Measurements from ENCODE around the gene EDN2.

Gene EDN2

DNA sequence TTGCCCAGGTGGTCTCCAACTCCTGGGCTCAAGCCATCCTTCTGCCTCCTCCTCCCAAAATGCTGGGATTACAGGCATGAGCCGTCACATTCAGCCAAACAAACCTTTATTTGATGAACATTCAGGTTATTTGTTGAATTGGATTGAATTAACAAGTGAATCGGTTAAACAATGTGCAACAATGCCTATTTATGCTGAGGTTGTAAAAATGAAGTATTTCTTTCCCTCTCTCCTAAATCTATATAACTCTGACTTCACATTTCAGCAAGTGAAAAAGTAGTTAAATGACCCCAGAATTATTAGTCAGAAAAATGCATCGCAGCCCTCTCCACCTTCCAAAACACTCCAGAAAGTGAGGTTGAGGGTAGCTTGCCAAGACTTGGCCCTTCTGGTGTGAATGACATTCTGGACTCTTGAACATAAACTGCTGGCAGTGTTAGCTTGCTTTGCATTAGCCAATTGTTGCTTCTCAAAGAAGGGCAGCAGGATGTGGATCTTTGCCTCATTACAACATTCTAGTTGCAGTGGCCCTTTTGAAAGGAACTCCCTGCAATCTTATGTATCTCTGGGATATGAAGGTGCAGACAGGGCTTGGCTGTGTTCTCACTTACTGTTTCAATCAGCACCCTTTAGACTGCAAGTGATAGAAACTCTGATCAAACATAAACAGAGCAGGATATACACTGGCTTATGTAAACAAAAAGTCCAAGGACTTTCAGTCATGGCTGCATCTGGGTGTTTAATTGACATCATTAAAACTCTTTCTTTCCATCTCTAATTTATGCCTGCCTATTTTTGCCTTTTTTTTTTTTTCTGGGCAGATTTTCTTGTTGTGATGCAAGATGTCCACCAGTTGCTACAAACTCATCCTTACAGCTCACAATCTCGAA lies 22.4 kb downstream of the EDN2 start:
- DNase-seq = no peak

DNA sequence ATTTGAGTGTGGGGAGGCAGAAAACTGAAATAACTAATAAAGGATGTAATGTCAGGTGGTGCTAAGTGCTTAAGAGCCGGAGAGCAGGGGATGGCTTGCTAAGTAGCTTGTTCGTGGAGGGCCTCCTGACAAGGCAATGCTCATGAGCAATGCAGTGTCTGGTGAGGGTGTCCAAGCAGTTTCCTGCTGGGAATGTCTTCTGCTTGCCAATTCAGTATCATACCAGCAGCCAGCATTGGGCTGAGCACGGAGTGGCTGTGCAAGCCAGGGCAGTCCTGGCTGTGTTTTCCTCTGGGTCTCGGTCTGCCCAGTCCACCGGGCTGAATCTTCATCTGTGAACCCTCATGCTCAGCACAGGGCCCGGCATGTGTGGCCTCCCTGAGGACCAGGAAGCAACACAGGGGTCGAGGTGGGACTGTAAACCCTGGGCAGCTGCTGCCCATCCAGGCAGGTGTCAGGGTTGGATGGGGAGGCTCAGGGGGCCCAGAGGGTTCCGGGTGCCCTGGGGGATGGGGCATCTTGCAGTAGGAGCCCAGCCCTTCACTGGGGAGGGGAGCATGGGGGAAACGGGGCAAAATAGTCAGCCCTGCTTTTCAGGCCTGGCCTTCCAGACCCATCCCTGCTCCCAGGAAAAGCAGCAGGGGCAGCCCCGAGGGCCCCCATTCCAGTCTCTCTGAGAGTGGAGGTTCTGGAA lies 27.5 kb downstream of the EDN2 start:
- no peak for DNase-seq

DNA sequence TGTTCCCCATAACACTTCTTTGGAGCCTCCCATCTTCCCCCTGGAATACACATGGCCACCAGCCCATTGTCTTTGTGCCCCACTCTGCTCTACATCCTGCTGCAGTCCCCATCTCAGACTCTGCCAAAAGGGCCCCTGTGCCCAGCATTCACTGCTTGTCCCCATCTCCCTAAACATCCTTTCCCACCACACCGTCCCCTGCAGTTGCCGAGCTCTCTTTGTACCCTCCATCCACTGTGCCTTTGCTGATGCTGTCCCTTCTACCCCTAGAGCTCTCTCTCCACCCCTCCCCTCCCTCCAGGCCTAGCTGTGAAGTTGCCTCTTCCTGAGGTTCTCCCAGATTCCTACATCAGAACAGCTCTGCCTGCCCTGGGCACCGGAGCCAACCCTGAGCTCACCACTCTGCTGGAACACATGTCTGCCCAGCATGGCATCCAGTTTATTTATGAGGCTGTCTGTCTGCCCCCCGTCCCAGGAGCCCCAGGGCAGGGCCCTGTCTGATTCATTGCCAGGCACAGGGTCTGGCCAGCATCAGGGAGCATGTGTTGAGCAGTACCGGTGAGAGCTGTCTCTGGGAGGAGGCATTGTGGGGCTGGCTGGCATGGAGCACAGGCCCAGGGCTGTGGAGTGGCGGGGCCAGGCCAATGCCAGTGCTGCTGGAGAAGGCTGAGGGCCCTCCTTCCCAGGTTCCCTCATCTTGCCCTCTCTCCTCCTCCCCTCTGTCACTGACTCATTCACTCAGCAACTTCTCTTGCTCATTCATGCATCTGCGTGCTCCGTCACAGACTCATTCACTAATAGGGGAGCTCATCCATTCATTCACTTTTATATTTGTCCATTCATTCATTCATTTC lies 28.8 kb downstream of the EDN2 start:
- no peak for DNase-seq

DNA sequence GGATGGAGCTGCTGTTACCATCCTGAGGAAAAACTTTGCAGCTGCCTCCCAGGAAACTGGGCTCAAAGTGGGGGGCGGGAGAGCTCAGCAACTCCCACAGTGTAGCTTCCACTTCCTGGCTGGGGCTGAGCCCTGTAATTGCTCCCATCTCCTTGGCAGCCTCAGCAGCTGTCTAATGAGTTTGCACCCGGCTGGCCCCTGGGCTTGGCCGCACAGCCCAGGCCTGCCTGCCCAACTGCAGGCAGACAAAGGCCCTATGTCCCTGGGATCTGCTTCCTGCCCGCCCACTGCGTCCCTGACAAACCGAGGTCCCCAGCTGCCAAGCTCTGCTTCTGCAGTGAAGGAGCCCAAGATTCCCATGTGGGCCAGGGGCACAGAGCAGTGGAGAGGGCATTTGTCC lies 30.1 kb downstream of the EDN2 start:
- no peak for DNase-seq

DNA sequence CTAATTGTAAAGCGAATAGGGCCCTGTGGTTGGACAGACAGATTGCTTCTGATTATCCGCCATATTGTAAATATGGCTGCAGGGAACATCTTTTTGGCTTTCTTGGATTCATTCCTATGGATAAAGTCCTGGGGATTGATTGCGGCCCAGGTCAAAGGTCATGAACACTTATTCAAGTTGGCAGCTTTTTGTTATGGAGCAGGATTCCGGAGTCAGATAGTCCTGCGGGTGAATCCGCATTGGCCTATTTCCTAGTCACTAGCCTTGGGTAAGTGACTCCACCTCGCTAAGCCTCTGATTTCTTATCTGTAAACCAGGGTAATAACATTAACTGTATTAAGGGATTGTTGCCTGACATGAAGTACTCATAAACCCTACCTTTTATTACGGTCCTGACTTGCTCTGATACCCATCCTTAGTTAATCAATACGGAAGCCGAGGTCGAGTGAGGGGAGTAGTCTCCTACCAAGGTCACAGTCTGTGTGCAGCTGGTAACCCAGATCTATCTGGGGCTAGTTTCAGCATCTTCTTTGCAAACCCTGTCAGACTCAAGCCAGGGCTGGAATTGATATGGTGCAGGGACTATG lies 31.7 kb downstream of the EDN2 start:
- no peak for DNase-seq

DNA sequence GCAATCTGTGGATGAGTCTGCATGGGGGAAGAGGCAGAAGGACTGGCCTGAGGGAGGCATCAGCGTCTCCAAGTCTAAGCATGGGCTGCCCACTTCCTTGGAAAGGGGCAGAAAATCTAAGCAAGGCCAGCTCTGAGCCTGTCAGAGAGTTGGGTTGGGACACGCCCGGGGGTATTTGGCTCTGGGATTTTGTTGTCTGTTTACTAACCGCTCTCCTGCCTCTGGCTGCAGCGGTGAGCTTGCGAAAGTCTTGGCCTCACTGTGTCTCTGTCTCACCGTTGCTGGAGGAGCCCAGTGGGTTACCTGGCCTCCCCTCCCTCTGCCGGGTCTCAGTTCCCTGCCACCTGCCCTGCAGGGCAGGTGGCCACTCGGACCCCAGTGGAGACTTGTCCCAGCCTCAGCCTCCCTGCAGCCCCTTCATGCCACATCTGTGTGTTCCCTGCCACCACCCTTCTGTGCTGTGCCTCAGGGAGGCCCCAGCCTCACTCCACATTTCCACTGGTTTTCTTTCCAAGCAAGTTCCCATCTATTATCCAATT lies 33.7 kb downstream of the EDN2 start:
- DNase-seq = no peak

DNA sequence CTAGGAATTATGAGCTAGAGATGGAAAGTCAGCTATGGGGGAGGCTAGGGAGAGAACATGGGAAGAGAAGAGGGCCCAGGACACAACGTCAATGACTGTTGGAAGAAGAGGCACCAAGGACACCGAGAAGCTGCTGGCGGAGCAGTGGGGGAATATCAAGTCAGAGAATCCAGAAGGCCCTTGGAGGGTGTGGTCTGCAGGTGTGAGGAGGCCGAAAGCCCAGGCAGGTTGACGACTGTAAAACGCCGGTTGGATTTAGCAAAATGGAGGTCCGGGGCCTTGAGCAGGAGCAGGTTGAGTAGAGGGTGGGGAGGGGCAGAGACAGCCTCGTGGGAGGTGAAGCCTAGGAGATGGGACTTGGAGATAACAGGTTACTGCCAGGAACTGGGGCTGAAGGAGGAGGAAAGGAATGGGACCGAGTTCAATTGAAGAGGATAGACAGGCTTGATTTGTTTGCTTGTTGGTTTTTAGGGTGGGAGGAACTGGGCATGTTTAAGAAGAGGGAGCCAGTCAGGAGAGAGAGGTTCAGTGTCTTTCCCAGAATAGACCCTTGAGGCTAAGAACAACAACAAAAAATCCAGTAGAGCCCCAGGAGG lies 35.1 kb downstream of the EDN2 start:
- no peak for DNase-seq

DNA sequence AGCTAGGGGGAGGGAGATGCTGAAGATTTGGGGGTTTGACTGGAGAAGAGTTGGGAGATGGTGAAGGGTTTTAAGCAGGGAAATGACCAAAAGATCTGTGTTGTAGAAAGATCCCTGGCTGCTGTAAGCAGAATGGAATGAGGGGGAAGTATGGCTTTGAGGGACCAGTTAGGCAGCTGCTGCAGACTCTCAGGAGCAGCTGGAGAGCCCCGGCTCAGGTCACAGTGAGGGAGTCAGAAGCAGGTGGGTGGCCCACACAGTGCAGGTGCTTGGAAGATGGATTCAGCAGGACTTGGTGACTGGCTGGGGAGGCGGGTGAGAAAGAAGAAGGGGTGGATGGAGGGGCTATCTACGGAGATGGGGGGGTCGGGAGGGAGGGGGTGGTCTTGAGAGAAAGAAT lies 35.7 kb downstream of the EDN2 start:
- no peak for DNase-seq

DNA sequence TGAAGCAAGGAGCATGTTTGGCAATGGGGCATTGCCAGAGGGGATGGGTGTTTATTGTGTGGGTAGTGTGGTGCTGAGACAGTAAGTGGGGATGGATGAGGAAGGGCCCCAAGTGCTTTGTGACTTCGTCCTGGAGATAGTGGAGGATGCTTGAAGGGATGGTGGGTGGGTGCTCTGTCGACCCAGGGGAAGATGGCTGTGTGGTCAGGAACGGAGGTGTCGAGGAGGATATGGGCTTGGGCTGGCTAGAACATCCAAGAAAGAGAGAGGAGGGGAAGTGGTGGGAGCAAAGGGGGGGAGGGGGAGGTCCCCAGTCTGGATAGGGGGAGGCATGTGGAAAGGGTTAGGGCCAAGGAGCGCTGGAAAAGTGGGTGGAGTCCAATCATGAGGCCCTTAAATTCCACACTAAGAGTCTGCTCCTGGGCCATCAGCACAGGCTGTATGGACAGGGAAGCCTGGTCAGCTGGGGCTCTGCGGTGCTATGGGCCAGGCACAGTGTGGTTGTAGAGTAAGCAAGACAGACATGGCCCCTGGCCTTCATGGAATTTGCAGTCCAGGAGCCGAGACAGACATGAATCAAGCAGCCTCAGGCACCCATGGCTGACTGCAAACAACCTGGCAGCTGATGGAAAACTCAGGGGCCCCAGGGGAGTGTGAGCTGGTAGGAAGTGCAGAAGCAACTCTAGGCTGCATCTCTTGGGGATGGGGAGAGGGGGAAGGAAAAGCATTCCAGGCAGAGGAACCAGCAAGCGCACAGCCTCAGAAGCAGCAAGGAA lies 36.3 kb downstream of the EDN2 start:
- no peak for DNase-seq

DNA sequence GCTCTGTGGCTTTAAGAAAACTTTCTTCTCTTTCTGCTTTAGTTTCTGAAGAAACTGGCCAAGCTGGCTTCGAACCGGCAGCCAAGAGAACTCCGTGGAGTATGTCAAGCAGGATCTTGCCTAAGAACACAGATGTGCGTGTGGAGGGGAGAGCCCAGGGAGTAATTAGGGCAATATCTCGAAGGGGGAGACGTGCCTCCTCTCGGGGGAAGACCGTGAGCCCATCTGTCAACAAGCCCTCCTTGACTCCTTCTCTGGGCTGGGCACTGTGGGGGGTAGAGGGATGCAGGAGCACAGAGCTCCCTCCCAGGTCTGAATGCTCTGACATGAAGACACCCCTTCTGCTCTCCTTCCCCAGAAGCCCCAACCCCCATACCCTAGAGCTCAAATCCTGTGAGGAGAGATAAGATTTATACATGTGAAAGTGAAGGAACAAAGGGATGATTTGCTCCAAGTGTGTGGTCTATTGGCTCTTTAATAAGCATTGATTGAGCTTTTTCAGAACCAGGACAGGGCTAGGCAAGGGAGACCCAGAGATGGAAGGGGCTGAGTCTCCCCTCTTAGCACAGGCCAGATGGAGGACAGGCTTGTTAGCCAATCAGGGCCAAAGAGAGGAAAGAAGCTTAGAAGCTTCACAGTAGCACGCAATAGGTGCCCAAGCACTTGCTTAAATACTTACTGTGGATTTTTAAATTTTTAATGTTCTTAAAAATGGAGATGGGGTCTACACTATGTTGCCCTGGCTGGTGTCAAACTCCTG lies 37.5 kb downstream of the EDN2 start:
- no peak for DNase-seq

DNA sequence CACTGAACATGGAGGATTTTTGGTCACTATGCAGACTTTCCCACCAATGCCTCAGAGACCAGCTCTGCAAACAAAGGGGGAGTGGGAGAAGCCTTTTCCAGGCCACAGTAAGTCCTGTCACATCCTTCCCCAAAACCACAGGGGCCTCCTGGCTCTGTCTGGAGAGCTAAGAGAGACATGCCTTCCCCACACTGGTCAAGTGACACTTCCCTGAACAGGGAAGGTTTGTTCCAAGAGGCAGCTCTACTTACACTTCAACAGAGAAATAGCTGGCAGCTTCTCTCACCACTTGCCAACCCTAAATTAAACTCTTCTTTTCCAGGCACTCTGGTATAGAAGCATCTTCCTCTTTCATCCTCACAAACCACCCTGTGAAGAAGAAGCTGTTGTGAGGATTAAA lies 39.7 kb downstream of the EDN2 start:
- no peak for DNase-seq

DNA sequence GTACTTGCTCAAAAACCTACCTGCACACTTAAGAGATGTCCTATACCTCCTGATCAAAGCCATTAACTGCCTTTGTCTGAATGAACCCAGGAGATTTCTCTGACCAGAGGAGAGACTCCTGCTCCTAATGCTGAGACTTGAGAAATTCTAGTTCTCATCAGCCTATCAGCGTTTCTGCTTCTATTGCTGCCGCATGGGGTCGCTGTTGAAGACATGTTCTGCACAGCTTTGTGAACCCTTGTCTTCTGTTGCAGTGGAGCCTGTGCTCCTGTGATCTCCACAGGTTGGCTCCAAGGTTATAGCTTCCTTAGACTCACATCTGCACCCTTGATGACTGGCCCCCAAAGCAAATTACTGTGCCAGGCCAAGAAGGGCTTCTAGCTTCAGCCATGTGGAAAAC lies 40.2 kb downstream of the EDN2 start:
- no peak for DNase-seq

DNA sequence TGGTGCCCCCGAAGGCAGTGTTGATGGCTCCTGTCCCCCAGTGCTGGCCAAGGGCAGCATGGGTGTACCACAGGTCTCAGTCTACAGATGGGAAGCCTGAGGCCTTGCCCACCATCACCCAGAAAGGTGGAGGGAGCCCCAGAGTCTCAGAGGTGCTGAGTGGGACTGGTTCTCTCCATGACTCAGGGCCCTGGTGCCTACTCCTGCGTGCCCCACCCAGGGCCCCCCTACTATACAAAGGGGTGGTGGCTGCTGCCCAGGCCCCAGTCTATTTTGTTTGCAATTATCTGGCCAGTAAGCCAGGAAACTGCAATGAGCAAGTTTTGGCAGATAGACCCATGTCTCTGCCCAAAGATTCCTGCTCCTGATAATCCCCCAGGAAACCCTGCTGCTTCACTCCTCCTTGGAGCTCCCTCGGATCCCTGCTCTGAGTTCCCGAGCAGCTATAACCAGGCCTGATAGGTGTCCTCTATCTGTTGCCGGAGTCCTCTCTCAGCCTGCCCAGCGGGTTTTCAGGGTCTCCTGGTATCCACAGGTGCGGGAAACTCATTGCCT lies 41.7 kb downstream of the EDN2 start:
- no peak for DNase-seq

DNA sequence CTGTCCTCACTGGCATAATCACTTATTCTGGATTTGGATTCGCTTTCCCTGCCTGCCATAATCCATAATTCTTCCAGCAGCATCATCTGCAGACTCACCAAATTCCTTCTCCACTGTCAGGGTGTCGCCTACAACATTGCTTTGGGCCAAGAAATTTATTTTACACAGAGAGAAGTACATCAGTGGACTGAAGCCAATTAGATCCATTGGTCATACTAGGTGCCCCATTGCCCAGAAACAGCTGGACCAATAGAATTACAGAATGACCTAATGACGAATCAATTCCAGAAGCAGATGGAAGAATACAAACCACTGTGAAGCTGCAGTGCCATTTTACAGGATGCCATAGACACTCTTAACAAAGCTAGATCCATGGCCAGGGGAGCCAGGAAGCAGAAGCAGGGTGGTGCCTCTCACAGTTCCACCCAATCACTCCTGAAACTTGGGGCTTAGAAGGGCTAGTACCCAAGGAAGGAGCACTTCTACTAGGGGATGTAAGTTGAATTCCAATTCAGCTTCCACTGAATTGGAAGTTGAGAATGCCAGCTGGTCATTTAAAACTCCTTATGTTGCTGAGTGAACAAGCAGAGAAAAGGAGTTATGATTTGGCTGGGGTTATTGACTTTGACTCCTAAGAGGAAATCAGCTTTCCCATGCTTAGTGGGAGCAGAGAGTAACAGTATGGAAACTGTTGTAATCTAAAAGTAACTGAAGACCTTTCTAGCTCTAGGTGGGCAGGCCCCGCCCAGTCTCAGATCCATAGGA lies 44.0 kb downstream of the EDN2 start:
- DNase-seq = no peak

DNA sequence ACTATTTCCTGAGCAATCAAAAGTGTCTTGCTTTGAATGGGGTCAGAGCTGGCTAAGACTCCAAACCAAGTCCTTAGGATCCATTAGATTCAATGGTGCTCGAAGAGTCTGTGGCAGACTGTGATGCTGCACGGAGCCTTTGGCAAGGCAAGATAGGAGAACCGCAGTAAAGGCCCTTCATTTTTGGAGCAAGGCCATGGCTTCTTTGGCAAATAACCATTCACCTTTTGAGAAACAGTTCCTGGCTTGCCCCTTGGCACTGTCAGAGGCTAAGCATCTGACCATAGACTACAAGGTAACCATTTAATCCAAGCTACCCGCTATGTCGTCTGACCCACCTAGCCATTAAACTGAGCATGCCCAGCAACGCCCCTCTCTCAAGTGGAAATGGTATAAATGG lies 45.2 kb downstream of the EDN2 start:
- DNase-seq = no peak

DNA sequence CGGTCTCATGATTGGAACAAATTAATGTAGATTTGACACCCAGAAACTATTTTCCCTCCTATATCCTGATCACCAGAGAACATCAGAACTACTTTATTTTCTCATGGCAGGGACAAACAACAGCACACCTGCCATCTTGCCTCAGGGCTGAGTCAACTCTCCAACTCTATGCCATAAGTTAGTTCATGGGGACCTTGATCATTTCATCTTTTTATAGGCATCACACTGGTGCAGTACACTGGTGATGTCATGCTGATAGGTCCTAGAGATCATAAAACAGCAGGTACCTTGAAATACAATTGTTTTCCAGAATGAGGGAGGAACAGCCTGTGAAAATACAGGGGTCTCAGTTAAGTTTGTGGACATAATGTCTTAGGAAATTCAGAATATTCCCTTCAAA lies 45.8 kb downstream of the EDN2 start:
- no peak for DNase-seq

DNA sequence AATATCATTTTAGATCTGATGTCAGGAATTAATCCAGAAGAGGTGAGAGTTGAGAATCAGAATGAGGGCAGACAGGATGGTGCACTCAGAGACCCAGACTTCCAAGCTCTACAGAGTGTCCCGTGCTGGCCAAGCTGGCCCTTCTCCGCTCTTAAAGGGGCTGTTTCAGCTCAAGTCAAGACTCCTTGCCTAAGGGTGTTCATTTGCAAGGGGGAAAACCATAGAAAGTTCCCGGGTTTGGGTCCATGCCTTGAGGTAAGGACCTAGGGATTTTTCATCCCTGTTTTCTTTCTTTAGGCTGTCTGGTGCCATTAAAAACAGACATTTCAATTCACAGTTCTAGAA lies 47.5 kb downstream of the EDN2 start:
- no peak for DNase-seq

DNA sequence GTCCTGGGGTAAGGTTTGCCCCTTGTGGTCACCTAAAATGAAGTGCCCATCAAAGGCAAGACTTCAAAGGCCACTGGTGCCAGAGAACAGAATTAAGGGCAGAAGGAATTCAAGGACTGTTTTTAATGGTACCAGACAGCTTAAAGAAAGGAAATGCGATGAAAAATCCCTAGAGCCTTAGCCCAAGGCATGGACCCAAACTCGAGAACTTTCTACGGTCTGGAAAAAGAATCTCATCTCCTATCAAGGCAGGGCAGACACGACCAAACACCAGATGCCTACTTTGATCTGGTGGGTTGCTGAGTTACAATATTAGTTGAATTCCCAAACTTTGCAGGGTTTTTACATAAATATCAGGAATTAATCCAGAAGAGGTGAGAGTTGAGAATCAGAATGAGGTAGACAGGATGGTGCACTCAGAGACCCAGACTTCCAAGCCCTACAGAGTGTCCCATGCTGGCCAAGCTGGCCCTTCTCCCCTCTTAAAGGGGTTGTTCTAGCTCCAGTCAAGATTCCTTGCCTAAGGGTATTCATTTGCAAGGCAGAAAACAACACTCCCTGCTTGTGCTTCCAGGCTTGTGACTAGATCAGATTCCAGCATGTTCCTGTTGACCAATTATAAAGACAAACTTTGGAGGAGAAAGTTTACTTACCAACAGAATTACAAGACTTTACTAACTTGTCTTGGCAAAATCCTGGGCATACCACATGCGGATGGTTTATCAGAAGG lies 48.0 kb downstream of the EDN2 start:
- no peak for DNase-seq

DNA sequence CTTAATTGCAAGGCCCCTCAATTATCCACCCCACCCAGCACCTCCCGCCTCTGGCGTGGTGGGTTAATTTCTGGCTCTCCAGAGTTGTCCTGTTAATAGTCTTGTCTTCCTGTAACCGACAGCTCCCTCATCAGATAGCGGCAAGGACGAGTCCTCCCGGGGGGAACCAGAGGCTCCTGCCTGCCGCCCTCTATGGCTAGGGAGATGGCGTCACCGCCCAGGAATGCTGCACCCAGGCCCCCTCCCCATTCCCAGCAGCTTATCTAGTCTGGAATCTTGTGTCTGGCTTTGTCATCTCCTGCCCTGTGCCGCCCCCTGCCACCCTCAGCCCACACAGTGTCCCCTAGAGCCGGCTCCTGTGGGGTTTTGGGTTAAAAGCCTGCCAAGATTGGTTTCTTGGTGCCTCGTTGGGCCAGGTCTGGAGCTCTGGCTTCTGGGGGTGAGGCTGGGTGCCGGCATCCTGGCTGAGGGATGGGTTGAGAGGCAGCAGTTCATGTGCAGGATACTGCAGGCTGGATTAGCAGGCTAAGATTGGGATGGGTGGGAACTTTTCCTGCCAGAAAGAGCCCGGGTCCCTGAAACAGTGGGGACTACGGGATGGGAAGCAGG lies 48.8 kb downstream of the EDN2 start:
- DNase-seq = no peak
